Activated T-cell treated with anti-CD3 and anti-CD28 coated beads, Interleukin-2, amount 50 U/mL, for 4 hours (primary cell): ENCODE results near the gene MCMBP. TPM values are rescaled to one million over a fixed set of nuclear protein-coding genes. Genes with fewer than 3 reads are reported as not detected.

Source experiments
- ATAC-seq, 2 donors: fragments of 200-7000 bp; cut with Tn5 transposase; one replicate each; pipeline ENCODE4 v1.10.0; 2021
- DNase-seq: peaks from one replicate; pipeline ENCODE4 v3.0.0-alpha.2; 2020
- H3K27me3 Mint-ChIP-seq: one replicate; pipeline ENCODE4 v1.8.0; 2021; ENCODE audit warnings: low read depth, mixed read lengths
- H3K36me3 Mint-ChIP-seq: one replicate; pipeline ENCODE4 v1.8.0; 2022; ENCODE audit warnings: mixed read lengths; ENCODE audit not compliant: insufficient read depth
- H3K4me1 Mint-ChIP-seq: one replicate; pipeline ENCODE4 v1.8.0; 2021; ENCODE audit warnings: low read depth, mixed read lengths
- H3K4me3 Mint-ChIP-seq: one replicate; pipeline ENCODE4 v1.8.0; 2021; ENCODE audit warnings: mild to moderate bottlenecking, moderate library complexity, mixed read lengths
- H3K9me3 Mint-ChIP-seq: one replicate; pipeline ENCODE4 v1.8.0; 2021; ENCODE audit warnings: mixed read lengths
- total RNA-seq, 3 donors: library from RNA; stranded (reverse); gene quantifications; one replicate each; pipeline ENCODE4 v1.2.1, GENCODE V29; 2021

MCMBP gene
- total RNA-seq, 3 donors from 2014 or later: 135 to 158 (median 142) TPM

GRCh38 chr10:119830851-119831250, 41.8 kb downstream of the MCMBP start:
- DNase-seq: no peak
- Mint-ChIP-seq H3K4me1 (peaks cover 17% of the 10 kb centered on the region), H3K36me3 (peaks cover 67% of the 10 kb centered on the region)

GRCh38 chr10:119829429-119829828, 43.2 kb downstream of the MCMBP start:
- ATAC-seq: no peak

More at GRCh38 chr10:119830851-119831250, 41.8 kb downstream of the MCMBP start:
- Mint-ChIP-seq H3K27me3 (no peaks in the 10 kb centered on the region), H3K4me3 (no peak overlapping the region), H3K9me3 (peaks cover 6% of the 10 kb centered on the region)
- no peak for ATAC-seq

GRCh38 chr10:119827430-119827829, 45.2 kb downstream of the MCMBP start:
- no peaks in the 10 kb centered on the region for H3K4me1 Mint-ChIP-seq
- no peaks in the 10 kb centered on the region for H3K27me3 Mint-ChIP-seq
- ATAC-seq (no peak), DNase-seq (no peak)
- H3K9me3 Mint-ChIP-seq: no peaks in the 10 kb centered on the region
- no peak overlapping the region for H3K4me3 Mint-ChIP-seq
- H3K36me3 Mint-ChIP-seq: peaks cover 57% of the 10 kb centered on the region

More at GRCh38 chr10:119829429-119829828, 43.2 kb downstream of the MCMBP start:
- Mint-ChIP-seq H3K4me1 (peaks cover 13% of the 10 kb centered on the region), H3K36me3 (peaks cover 62% of the 10 kb centered on the region), H3K4me3 (no peak overlapping the region), H3K27me3 (no peaks in the 10 kb centered on the region), H3K9me3 (peaks cover 5% of the 10 kb centered on the region)
- no peak for DNase-seq

GRCh38 chr10:119826771-119827170, 45.9 kb downstream of the MCMBP start:
- H3K4me3 Mint-ChIP-seq: no peak overlapping the region
- H3K9me3 Mint-ChIP-seq: no peaks in the 10 kb centered on the region
- ATAC-seq: no peak
- H3K36me3 Mint-ChIP-seq: peaks cover 51% of the 10 kb centered on the region
- no peak for DNase-seq
- no peaks in the 10 kb centered on the region for H3K27me3 Mint-ChIP-seq
- no peaks in the 10 kb centered on the region for H3K4me1 Mint-ChIP-seq

- H3K36me3 Mint-ChIP-seq: peaks cover 42% of the 10 kb centered on the region
- no peaks in the 10 kb centered on the region for H3K9me3 Mint-ChIP-seq
- H3K27me3 Mint-ChIP-seq: no peaks in the 10 kb centered on the region
- H3K4me3 Mint-ChIP-seq: no peak overlapping the region
- DNase-seq: no peak
- no peak for ATAC-seq
- no peaks in the 10 kb centered on the region for H3K4me1 Mint-ChIP-seq
These were observed 48.3 kb downstream of the MCMBP start for GRCh38 chr10:119824299-119824698.

GRCh38 chr10:119821182-119821581, 51.5 kb downstream of the MCMBP start:
- Mint-ChIP-seq H3K36me3 (peaks cover 29% of the 10 kb centered on the region), H3K4me1 (no peaks in the 10 kb centered on the region), H3K9me3 (no peaks in the 10 kb centered on the region), H3K4me3 (no peak overlapping the region), H3K27me3 (no peaks in the 10 kb centered on the region)
- ATAC-seq (no peak), DNase-seq (no peak)

- ATAC-seq: no peak
- Mint-ChIP-seq H3K36me3 (peaks cover 29% of the 10 kb centered on the region), H3K4me1 (no peaks in the 10 kb centered on the region), H3K4me3 (no peak overlapping the region), H3K27me3 (no peaks in the 10 kb centered on the region), H3K9me3 (no peaks in the 10 kb centered on the region)
- DNase-seq: no peak
These were observed 53.8 kb downstream of the MCMBP start for GRCh38 chr10:119818889-119819270.

- Mint-ChIP-seq H3K9me3 (no peaks in the 10 kb centered on the region), H3K4me1 (no peaks in the 10 kb centered on the region), H3K36me3 (peaks cover 27% of the 10 kb centered on the region), H3K4me3 (no peak overlapping the region), H3K27me3 (no peaks in the 10 kb centered on the region)
- peak in 1 of 2 donors; percentile 10 for ATAC-seq
- DNase-seq: peak; percentile 9
These were observed 54.4 kb downstream of the MCMBP start for GRCh38 chr10:119817991-119818888.

GRCh38 chr10:119815671-119816070, 57.0 kb downstream of the MCMBP start:
- no peaks in the 10 kb centered on the region for H3K4me1 Mint-ChIP-seq
- ATAC-seq (no peak), DNase-seq (no peak)
- peaks cover 22% of the 10 kb centered on the region for H3K36me3 Mint-ChIP-seq
- no peaks in the 10 kb centered on the region for H3K9me3 Mint-ChIP-seq
- H3K4me3 Mint-ChIP-seq: no peak overlapping the region
- H3K27me3 Mint-ChIP-seq: no peaks in the 10 kb centered on the region

- DNase-seq (no peak), ATAC-seq (no peak)
- Mint-ChIP-seq H3K4me3 (no peak overlapping the region), H3K36me3 (peaks cover 16% of the 10 kb centered on the region), H3K27me3 (no peaks in the 10 kb centered on the region), H3K9me3 (no peaks in the 10 kb centered on the region), H3K4me1 (no peaks in the 10 kb centered on the region)
These were observed 60.0 kb downstream of the MCMBP start for GRCh38 chr10:119812684-119813083.

- Mint-ChIP-seq H3K27me3 (no peaks in the 10 kb centered on the region), H3K4me3 (no peak overlapping the region), H3K36me3 (peaks cover 12% of the 10 kb centered on the region), H3K4me1 (no peaks in the 10 kb centered on the region), H3K9me3 (no peaks in the 10 kb centered on the region)
- no peak for DNase-seq
- ATAC-seq: no peak
These were observed 61.5 kb downstream of the MCMBP start for GRCh38 chr10:119811122-119811521.

GRCh38 chr10:119807960-119808697, 64.5 kb downstream of the MCMBP start:
- no peaks in the 10 kb centered on the region for H3K27me3 Mint-ChIP-seq
- peaks cover 12% of the 10 kb centered on the region for H3K36me3 Mint-ChIP-seq
- no peaks in the 10 kb centered on the region for H3K4me1 Mint-ChIP-seq
- ATAC-seq: peak; percentile 14 to 43
- no peak overlapping the region for H3K4me3 Mint-ChIP-seq
- DNase-seq: no peak
- H3K9me3 Mint-ChIP-seq: no peaks in the 10 kb centered on the region

- ATAC-seq (no peak), DNase-seq (no peak)
- H3K36me3 Mint-ChIP-seq: peaks cover 14% of the 10 kb centered on the region
- H3K4me1 Mint-ChIP-seq: peaks cover 2% of the 10 kb centered on the region
- H3K9me3 Mint-ChIP-seq: no peaks in the 10 kb centered on the region
- no peak overlapping the region for H3K4me3 Mint-ChIP-seq
- no peaks in the 10 kb centered on the region for H3K27me3 Mint-ChIP-seq
These were observed 66.1 kb downstream of the MCMBP start for GRCh38 chr10:119806334-119807130.

- Mint-ChIP-seq H3K9me3 (no peaks in the 10 kb centered on the region), H3K36me3 (peaks cover 14% of the 10 kb centered on the region), H3K4me1 (peaks cover 3% of the 10 kb centered on the region), H3K27me3 (no peaks in the 10 kb centered on the region), H3K4me3 (no peak overlapping the region)
- DNase-seq (no peak), ATAC-seq (no peak)
These were observed 66.9 kb downstream of the MCMBP start for GRCh38 chr10:119805702-119806230.
